Left hindlimb (tissue), 1 donor: ENCODE measurements around the gene OVCA2.
A peak's percentile ranks its signal among the peaks of the same experiment; 100 is the strongest.

Experiments used
- DNase-seq: peaks from one replicate; pipeline ENCODE4 v3.0.0-alpha.2; 2018

Gene OVCA2

DNA sequence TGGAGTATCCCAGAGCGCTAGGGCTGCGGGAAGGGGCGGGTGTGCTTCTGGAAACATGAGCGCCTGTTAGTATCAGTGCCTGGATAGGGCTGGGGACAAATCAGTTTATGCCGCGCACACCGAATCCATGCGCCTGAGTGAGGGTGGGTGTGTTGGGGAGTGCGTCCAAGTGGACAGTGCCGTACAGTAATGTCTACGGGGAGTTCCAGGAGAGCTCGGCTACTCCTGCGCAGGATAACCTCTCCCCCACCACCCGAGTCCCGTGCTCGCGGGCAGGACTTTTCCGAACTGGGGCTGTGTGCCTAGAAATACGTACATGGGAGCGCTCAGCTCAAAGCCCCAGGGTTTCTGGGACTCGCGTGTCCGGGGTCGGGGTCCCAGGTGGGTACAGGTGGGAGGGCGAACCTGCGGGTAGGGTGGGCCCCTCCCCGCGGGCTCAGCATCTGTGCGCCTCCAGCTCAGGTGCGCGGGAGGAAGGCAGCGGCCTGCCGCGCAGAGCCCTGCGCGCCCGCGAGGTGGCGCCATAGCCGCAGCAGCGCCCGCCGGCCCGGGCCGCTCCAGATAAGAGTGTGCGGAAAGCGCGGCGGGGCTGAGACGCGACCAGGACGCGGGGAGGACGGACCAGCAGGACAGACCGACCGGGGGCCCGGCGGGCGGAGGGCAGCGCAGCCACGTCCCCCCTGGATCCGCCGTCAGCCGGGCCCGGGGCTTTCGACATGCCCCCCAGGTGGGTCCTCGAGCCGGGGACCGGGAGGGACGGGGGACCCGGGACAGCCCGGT, 12.9 kb downstream of the OVCA2 start, which contains the start of gene HIC1:
HIC1 (plus strand) TSS at position 592 of the 780 bp plus-strand sequence. CDS start 1,588 bp downstream, outside the sequence.
- peak; percentile 88 for DNase-seq

DNA sequence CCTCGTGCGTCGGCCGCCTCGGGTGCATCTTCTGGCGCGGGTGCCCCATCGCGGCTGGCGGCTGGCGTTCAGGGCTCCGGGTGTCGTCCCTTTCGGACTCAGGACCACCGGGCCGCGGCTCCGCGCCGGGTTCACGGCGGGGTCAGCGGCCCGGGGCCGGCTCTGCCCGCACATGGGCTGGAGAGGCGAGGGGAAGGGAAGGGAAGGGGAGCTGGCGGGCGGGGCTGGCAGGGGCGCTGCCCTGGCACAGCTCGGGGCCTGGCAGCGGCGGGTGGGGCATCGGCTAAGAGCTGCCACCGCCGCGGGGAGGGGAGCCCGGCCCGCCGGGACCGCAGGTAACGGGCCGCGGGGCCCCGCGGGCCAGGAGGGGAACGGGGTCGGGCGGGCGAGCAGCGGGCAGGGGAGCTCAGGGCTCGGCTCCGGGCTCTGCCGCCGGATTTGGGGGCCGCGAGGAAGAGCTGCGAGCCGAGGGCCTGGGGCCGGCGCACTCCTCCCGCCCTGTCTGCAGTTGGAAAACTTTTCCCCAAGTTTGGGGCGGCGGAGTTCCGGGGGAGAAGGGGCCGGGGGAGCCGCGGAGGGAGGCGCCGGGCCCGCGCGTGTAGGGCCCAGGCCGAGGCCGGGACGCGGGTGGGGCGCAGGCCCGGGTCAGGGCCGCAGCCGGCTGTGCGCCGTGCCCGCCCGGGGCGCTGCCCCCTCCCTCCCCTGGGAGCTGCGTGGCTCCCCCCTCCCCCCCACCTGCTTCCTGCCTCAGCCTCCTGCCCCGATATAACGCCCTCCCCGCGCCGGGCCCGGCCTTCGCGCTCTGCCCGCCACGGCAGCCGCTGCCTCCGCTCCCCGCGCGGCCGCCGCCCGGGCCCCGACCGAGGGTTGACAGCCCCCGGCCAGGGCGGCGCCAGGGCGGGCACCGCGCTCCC, 13.7 kb downstream of the OVCA2 start:
- DNase-seq = peak; percentile 62

DNA sequence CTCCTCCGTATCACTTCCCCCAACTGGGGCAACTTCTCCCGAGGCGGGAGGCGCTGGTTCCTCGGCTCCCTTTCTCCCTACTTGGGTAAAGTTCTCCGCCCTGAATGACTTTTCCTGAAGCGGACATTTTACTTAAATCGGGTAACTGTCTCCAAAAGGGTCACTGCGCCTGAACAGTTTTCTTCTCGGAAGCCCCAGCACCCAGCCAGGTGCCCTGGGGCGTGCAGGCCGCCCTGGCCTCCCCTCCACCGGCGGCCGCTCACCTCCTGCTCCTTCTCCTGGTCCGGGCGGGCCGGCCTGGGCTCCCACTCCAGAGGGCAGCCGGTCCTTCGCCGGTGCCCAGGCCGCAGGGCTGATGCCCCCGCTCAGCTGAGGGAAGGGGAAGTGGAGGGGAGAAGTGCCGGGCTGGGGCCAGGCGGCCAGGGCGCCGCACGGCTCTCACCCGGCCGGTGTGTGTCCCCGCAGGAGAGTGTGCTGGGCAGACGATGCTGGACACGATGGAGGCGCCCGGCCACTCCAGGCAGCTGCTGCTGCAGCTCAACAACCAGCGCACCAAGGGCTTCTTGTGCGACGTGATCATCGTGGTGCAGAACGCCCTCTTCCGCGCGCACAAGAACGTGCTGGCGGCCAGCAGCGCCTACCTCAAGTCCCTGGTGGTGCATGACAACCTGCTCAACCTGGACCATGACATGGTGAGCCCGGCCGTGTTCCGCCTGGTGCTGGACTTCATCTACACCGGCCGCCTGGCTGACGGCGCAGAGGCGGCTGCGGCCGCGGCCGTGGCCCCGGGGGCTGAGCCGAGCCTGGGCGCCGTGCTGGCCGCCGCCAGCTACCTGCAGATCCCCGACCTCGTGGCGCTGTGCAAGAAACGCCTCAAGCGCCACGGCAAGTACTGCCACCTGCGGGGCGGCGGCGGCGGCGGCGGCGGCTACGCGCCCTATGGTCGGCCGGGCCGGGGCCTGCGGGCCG, 14.7 kb downstream of the OVCA2 start:
- peak; percentile 49 for DNase-seq

DNA sequence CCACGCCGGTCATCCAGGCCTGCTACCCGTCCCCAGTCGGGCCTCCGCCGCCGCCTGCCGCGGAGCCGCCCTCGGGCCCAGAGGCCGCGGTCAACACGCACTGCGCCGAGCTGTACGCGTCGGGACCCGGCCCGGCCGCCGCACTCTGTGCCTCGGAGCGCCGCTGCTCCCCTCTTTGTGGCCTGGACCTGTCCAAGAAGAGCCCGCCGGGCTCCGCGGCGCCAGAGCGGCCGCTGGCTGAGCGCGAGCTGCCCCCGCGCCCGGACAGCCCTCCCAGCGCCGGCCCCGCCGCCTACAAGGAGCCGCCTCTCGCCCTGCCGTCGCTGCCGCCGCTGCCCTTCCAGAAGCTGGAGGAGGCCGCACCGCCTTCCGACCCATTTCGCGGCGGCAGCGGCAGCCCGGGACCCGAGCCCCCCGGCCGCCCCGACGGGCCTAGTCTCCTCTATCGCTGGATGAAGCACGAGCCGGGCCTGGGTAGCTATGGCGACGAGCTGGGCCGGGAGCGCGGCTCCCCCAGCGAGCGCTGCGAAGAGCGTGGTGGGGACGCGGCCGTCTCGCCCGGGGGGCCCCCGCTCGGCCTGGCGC, 15.4 kb downstream of the OVCA2 start:
- DNase-seq = peak; percentile 45

DNA sequence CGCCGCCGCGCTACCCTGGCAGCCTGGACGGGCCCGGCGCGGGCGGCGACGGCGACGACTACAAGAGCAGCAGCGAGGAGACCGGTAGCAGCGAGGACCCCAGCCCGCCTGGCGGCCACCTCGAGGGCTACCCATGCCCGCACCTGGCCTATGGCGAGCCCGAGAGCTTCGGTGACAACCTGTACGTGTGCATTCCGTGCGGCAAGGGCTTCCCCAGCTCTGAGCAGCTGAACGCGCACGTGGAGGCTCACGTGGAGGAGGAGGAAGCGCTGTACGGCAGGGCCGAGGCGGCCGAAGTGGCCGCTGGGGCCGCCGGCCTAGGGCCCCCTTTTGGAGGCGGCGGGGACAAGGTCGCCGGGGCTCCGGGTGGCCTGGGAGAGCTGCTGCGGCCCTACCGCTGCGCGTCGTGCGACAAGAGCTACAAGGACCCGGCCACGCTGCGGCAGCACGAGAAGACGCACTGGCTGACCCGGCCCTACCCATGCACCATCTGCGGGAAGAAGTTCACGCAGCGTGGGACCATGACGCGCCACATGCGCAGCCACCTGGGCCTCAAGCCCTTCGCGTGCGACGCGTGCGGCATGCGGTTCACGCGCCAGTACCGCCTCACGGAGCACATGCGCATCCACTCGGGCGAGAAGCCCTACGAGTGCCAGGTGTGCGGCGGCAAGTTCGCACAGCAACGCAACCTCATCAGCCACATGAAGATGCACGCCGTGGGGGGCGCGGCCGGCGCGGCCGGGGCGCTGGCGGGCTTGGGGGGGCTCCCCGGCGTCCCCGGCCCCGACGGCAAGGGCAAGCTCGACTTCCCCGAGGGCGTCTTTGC, 16.2 kb downstream of the OVCA2 start:
- DNase-seq = peak; percentile 51

DNA sequence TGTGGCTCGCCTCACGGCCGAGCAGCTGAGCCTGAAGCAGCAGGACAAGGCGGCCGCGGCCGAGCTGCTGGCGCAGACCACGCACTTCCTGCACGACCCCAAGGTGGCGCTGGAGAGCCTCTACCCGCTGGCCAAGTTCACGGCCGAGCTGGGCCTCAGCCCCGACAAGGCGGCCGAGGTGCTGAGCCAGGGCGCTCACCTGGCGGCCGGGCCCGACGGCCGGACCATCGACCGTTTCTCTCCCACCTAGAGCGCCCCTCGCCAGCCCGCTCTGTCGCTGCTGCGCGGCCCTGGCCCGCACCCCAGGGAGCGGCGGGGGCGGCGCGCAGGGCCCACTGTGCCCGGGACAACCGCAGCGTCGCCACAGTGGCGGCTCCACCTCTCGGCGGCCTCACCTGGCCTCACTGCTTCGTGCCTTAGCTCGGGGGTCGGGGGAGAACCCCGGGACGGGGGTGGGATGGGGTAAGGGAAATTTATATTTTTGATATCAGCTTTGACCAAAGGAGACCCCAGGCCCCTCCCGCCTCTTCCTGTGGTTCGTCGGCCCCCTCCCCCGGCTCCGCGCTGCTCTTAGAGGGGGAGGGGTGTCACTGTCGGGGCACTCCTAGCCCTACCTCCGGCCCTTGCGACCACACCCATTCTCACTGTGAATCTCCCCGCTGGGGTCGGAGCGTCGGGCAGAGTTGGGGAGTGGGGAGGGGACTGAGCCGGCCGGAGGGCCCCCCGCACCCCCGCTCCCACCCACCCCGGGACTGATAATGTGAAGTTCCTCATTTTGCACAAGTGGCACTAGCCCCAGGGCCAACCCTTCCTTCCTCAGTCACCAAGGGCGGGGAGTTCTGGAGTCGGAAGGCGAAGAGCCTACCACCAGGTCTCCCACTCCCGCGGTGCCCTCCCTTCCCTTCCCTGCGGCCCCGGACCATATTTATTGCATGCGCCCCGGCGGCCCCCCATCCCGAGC, 17.0 kb downstream of the OVCA2 start:
- peak; percentile 70 for DNase-seq

DNA sequence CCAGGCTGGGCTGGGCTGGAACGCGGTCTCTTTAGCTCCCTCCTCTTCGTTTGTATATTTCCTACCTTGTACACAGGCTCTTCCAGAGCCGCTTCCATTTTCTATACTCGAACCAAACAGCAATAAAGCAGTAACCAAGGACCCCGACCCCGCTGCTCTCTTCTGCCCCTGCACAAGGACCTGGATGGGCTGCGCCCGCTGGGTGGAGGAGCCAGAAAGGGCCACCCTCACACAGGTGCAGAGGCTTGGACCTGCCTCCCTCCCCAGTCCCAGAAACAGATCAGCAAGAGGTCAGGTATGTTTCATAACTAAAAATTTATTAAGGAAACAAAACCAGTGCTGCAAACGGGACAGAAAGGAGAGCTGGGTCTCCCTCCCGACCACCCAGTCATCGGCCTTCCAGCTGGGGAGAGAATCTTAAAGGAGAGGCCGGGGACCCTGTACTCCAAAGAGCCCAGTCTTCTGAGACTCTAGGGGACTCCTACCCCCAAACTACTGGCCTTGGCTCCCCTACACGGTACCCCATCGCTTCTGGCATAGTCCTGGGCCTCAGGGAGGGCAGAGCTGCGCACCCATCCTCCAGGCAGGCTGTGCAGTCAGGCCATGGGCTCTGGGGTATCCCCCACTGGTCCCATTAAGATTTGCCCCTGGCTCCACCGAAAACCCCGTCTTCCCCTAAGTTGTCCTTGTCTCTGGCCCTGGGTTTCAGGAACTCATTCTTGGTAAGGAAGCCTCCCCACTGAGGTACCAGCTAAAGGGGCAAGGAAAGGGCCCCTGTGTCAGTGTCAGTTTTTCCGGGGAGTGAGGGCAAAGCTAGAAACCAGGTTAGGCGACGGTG, 17.9 kb downstream of the OVCA2 start:
- no peak for DNase-seq

DNA sequence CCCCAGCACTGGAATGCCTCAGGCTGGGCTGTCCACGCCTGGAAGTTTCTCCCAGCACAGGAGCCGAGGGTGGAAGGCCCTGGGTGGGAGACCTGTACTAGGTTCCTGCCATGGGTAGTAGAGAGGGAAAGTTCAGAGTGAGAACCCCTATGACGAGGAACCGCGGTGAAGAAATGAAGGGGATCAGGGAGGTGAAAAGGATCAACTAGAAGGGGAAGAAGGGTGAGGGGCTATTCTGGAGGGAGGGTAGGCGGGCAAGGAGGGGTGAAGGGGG, 18.5 kb downstream of the OVCA2 start:
- DNase-seq = no peak

DNA sequence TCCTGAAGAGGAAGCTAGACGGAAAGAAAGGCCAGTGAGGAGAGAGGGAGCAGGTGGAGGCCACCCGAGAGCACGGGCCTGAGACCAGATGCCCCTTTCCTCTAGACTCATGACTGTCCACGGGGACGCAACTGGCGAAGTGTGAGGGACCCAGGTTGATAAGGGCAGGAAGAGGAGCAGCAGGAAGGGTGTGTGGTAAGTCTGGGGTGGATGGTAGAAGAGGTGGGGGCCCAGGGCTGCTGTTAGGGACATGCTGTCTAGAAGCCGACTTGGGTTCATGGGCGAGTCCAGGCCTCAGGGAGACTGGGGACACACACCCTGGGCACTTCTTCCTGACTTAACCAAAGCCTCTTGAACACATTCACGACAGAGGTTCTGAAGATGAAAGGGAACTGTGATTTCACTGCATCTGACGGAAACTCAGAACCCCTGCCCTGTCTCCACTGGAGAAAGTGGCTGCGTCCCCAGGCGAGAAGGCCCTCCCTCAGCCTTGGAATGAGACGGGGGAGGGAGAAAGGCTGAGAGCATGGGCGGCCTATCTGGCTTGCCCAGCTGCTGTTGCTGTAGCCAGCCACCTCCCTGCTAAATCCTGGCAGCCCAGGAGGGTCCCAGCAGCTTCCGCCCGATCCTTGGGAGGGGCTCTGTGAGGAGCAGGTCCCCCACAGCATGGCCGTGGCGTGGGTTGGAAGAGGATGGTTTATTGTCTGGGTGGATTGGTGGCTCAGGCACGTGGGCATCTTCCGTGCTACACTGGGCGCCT, 19.0 kb downstream of the OVCA2 start:
- peak; percentile 42 for DNase-seq

DNA sequence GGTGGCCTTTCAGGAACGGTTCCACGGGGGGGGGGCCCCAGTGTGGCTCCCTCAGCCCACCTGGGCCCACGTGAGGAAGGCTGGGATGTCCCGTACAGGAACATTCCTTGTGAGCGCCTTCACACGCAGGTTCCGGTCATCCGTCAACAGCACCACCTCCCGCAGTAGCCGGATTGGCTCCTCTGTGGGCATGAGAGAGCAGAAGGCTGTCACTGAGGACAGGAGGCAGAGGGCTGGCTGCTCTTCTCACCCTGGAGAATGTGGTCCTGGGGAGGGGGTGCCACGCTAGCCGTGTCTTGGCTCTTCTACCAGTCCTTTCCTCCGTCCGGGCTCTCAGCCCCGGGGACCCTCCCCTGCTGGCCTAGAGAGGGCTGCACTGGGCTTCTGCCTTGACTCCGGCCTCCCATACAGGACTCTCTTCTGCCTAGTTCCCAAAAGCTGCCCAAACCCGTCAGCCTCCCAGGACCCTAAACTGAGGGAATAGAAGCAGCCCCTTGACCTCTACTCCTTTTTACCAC, 19.7 kb downstream of the OVCA2 start:
- DNase-seq = peak; percentile 43

DNA sequence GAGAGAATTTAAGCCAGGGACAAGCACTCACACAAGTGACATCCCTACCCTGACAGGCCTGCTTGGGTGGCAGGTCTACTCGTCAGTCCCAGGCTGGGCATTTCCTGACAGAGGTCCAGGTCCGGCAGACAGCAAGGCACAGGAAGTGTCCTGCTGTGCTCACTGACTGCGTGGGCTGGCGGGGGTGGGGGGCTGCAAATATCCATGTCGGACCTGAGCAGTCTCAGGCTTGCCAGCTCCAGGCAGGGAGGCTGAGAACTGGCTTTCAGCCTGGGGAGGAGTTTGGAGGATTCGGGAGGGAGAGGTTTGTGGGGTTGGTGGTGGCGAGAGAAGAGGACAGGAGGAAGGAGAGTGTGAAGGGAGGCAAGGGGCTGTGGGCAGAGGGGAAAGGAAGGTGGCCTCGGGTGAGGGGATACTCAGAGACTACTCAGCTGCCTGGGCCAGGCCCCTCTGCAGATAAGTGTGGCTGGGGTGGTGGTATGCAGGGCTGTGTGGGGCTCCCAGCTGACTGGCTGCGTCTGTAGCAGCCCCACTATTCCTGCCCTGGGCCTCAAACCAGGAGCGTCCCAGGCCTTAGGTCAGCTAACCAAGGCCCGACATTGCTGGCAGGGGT, 20.9 kb downstream of the OVCA2 start:
- peak; percentile 61 for DNase-seq

DNA sequence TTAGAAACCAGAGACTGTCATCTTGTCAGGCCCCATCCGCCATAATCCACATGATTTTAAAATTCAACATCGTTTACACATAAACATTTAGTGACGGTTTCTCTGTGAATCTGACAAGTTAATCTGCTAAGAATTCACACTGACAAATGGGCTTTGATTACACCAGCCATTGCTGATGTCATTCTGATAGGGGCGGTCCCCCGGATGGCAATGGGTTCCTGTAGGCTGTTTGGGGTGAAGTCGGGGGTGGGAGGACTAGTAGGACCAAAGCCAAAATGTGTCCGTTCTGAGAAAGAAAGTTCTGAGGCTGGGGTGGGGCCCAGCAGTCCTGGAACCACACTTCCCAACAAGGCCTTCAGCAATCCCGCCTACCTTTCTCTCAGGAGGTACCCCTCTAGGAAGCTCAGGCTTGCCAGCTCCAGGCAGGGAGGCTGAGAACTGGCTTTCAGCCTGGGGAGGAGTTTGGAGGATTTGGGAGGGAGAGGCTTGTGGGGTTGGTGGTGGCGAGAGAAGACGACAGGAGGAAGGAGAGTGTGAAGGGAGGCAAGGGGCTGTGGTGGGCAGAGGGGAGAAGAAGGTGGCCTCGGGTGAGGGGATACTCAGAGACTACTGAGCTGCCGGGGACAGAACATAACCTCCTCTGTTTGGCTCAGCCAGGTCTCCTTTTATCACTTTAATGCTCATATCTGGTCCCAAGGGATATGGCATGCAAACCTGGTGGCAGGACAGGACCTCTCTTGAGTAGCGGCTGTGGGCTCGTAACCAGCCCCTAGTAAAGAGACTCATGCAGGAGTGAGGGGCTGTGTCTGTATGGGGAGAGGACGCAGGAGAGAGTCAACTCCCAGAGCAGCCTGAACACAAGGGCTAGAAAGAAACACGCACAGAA, 21.7 kb downstream of the OVCA2 start:
- DNase-seq = peak; percentile 43

DNA sequence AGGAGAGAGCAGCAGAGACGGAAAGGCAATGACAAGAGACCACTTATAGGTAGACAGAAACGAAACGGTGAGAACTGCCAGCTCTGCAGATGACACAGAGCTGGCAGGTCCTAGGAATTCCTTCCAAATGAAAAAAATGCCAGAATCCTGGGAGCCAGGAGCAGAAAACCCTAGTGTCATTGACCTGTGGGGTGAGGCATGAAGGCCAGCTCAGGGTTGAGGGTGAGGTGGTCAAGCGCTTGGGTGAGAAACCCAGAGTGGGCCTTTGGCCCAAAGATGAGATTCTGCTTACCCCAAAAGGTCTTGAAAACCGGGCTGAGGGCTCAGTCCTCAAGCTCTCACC, 22.3 kb downstream of the OVCA2 start:
- DNase-seq = no peak

DNA sequence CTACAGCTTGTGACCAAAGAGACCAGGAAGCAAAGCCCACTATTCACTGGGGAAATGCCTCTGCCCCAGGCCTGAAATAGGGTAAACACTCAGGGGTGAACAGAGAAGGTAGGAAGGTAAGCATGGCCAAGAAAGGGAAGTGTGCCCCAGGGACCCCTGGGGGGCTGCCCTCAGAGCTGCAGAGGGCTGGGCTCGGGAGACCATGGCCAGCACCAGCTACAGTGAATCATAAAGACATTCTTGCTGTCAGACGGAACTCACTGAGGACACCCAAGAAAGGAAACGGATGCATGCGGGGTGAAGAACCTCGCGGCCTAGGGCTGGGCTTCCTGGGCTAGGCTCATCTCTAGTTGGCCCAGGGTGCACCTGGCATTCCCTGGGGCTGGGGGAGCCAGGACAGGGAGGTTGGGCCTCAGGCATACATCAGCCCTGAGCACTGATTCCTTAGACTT, 22.7 kb downstream of the OVCA2 start:
- DNase-seq = no peak

DNA sequence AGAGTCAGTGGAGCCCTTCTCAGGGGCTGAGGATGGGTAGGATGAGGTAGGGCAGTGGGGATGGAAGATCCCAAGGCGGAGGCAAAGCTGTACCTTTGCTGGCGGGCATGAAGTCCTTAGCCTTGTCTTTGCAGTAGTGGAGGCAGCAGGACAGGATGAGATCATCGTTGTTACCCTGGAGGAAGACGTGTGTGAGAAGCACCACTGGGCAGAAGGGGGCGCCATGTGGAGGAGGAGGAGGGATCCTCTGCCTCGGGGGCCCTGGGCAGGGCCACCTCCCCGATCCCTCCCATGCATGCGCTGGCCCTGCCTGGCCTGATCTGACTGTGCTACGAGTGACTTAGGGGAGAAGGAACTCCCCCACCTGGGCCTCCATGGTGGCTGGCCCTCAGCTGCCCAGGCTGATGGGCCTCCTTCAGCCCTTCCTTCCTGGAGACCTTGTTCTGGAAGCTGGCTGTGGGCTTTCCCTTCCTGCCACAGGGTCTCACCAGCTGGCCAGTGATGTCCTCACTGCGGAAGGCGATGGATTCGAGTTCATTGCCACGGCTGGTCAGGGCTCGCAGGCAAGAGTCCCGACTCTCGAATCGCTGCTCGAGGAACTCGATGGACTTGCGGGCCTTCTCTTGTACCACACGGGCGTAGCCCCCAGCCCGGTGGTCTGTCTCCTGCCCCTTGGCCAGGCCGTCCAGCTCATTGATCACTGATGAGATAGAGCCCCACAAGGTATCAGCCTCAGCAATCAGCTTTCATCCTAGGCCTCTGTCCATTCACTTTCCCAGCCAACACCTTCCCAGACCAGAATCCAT, 23.4 kb downstream of the OVCA2 start:
- peak; percentile 67 for DNase-seq

DNA sequence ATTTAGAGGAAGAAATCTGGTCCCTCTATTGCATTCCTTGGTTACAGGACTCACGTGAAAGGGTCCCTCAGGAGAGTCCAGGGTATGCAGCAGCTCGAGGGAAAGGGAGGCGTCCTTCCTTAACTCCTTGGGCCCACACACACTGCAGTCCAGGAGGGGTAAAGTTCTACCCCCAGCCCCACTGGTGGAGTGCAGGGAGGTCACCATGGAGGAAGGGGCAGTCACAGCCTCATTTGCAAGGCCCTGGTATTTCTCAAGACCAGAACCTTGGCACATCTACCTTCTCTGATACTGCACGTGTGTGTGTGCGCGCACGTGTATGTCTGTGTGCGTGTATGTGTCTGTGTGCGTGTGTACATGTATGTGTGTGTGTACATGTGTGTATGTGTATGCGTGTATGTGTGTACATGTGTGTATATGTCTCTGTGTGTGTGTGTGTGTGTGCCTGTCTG, 24.2 kb downstream of the OVCA2 start:
- DNase-seq = no peak
